RWPE1 (cell line): Measurements from ENCODE around the gene FAM3D.

ENCODE experiments used
- CTCF ChIA-PET: fragments of 350-600 bp; sonication (Branson Sonifier 250); formaldehyde crosslinking; extraction: SDS; loops from one replicate; lab custom pipeline; 2021; lab: Yijun Ruan, JAX
- POLR2A ChIA-PET: fragments of 400-600 bp; formaldehyde crosslinking; extraction: SDS; loops from one replicate; lab custom pipeline; 2020; ENCODE audit warnings: antibody characterized with exemption; ENCODE audit not compliant: low non-redundant PET; lab: Yijun Ruan, JAX
- DNase-seq: peaks from one replicate; pipeline ENCODE4 v3.0.0; 2012; ENCODE audit warnings: low spot score
- H3K27ac ChIP-seq: fragments of 450-650 bp; 2 replicates; pipeline ENCODE4 v1.5.1; 2017
- TF ChIP-seq, protein P1 (sequence below): fragments of 450-650 bp; conservative IDR thresholded peaks from 2 replicates; pipeline ENCODE4 v1.5.1; 2017; ENCODE audit warnings: low read depth, mild to moderate bottlenecking

The FAM3D gene

DNA sequence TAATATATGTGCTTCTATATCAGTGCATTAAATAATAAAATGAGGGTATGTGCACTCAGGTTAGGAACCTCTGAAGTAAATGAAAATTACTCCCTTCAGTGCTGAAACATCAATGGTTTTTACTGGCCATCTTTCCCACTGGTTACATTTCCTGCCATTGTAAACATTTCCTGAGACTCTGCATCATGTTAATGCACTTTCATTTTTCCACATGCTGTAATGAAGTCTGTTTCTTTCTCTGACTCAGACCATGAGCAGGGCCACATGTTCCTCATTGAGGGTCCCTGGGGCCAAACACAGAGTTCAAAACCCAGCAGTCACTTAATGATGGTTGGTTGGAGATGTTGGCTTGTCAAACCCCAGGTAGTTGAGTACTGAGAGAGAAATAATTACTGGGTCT, 15.3 kb downstream of the FAM3D start:
- ChIA-PET POLR2A (no interaction called here), CTCF (no interaction called here)
- no peak overlapping the region for H3K27ac ChIP-seq
- DNase-seq: no peak
- TF ChIP-seq, protein P1, sequence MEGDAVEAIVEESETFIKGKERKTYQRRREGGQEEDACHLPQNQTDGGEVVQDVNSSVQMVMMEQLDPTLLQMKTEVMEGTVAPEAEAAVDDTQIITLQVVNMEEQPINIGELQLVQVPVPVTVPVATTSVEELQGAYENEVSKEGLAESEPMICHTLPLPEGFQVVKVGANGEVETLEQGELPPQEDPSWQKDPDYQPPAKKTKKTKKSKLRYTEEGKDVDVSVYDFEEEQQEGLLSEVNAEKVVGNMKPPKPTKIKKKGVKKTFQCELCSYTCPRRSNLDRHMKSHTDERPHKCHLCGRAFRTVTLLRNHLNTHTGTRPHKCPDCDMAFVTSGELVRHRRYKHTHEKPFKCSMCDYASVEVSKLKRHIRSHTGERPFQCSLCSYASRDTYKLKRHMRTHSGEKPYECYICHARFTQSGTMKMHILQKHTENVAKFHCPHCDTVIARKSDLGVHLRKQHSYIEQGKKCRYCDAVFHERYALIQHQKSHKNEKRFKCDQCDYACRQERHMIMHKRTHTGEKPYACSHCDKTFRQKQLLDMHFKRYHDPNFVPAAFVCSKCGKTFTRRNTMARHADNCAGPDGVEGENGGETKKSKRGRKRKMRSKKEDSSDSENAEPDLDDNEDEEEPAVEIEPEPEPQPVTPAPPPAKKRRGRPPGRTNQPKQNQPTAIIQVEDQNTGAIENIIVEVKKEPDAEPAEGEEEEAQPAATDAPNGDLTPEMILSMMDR: no peak

DNA sequence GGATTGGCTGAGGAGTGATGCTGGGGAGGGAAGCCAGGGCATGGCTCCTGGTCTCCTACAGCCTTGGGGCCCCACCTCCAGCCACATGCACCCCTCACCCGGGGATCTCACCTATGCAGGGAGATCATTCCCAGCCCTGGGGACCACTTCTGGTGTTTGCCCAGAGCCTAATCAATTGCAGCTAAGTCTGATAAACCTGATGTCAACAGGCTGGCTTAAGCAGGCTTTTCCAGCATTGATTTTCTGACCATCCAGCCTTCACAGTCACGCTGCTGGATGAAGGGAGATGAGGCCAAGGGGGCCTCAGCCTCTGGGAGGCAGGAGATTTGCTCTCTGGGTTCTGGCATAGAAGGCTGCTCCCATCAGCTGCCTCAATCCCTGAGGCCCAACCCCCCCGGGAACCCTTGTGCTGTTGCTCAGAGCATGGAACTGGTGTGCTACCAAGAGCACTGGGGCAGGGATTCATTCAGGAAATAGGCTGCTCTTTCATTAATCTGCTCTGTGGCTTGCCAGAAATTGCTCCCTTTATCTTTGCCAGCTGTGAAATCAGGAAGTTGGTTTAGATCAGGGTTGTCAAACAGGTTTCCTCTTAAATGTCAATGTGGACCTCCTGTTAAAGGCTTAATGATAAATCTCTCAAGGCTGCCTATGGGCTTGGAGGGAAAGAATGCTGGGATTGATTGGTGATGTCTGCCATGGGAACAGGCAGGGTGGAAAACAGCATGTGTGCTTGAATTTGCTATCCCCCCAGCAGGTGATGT, 19.0 kb downstream of the FAM3D start:
- ChIA-PET POLR2A (no interaction called here), CTCF (no interaction called here)
- DNase-seq: no peak
- H3K27ac ChIP-seq: no peak overlapping the region
- TF ChIP-seq, protein P1: no peak

DNA sequence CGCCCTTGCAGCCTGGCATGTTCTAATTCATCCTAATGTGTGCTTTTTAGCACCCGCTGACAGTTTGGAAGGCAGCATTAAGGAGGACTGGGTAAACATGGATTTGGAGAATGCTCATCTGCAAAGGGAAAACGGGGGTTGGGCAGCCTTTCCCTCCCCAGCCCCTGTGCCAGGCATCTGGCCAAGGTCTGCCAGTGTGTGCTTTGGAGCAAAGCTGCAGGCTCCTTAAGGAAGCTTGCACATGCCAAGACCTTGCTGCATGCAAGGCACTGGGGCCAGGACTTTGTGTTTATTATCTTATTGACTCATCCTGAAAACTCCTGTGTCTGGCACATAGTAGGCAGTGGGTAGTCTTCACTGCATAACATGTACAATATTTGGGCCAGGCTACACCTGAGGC, 20.1 kb downstream of the FAM3D start:
- CTCF ChIA-PET: interaction anchor here (0.6 kb wide), 1 partner anchor 350 kb away, joined by 3 read pairs; no protein-coding TSS in a partner anchor
- POLR2A ChIA-PET: no interaction called here
- TF ChIP-seq, protein P1: no peak
- DNase-seq: no peak
- H3K27ac ChIP-seq: no peak overlapping the region

DNA sequence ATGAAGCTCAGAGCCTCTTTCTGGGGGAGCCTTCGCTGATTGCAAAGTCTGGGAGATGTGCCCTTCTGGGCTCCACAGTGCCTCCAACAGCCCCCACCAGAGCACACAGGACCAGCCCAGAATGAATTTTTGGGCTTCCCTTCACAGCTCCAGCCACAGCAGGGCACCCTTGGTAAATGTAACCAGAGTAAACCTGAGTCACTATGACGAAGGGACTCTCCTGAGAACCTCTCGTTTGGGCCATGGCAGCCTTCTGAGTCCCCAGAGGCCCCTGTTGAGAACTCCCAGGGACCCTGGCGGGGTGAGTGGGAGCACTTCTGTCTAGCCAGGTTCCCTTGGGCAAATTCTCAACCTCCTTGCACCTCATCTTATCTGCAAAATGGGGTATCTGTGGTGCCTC, 20.8 kb downstream of the FAM3D start:
- no peak overlapping the region for H3K27ac ChIP-seq
- DNase-seq: no peak
- POLR2A ChIA-PET: no interaction called here
- CTCF ChIA-PET: no interaction called here
- TF ChIP-seq, protein P1: no peak

DNA sequence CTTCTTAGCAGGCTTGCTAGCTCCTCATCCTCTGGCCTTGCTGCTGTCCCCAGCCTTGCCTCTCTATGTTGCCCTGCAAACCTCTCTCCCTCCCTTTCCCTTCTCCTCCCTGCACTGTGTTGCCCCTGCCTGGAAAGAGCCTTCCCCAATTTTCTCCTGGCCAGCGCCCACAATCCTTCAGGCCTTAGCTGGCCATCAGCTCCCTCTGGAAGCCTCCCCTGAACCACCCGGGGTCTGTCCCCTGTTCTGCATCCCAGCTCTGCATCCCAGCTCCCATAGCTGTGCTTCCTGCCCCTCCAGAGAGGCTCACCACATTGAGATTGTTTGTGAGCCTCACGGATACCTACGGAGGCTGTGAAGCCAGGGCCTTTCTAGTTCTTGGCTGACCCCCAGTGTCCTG, 23.7 kb downstream of the FAM3D start:
- TF ChIP-seq, protein P1: no peak
- ChIA-PET CTCF (interaction anchor here (0.6 kb wide), 1 partner anchor 24 kb away, joined by 3 read pairs; no protein-coding TSS in a partner anchor), POLR2A (no interaction called here)
- DNase-seq: no peak
- H3K27ac ChIP-seq: no peak overlapping the region

DNA sequence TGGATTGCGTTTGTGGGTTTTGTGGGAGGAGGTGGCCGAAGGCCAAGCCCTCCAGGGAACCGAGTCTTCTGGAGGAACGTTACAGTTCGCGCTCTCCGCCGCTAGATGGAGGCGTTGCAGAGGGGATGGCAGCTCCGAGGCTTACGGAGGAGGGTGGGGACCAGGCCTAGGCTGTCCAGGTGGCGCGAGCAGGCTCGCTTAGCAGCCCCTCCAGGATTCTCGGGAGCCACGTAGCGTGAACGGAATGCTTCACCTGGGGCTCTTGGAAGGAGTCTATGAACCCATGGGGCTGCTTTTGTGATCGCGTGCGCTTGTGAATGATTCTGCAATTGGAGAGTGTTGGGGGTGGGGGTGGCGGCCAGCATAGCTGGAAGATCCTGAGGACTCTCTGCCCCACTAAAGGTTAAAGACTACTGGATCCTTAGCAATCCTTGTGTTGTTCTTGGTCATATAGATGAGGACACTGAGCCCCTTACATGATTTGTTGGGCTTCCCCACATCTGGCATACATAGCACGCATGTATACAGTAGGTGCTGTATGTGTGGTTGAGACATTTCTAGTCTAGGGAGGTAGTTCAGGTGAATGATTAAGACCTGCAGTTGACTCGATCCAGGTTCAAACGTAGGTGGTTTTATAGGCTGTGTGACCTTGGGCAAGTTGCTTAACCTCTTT, 25.7 kb downstream of the FAM3D start:
- ChIA-PET POLR2A (no interaction called here), CTCF (interaction anchor here (0.6 to 0.7 kb wide), 7 partner anchors 124 to 1723 kb away, joined by 3 to 4 read pairs (median 3); no protein-coding TSS in a partner anchor)
- peak; percentile 72 for DNase-seq
- TF ChIP-seq, protein P1: peak; percentile 86
- no peak overlapping the region for H3K27ac ChIP-seq
